Measurements from ENCODE around the gene INPP5F. TPM values are rescaled to one million over a fixed set of nuclear protein-coding genes. Genes with fewer than 3 reads are reported as not detected.
A peak's percentile ranks its signal among the peaks of the same experiment; 100 is the strongest.

INPP5F gene
- total and polyA plus RNA-seq, 3 experiments from 2014 or later: 4.4 to 23.0 (median 22.3) TPM

DNA sequence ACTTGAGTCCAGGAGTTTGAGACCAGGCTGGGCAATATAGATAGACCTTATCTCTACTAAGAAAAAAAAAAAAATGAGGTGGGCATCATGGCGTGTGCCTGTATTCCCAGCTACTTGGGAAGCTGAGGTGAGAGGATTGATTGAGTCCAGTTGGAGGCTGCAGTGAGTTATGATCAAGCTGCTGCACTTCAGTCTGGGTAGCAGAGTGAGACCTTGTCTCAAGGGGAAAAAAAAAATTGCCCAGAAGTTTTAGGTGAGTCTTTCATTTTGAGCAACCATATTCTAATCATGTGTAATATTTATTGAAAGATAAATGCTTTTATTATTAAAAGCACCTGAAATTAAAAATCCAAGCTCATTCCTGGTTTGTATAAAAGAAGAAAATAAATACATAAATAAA is 13.1 kb downstream of the INPP5F start:
- Histone ChIP-seq H3K36me3 (ENCODE audit: insufficient read depth, low read length) (no peaks in the 10 kb centered on the region), H3K4me3 (ENCODE audit: low read length) (no peak overlapping the region), H3K27me3 (ENCODE audit: insufficient read depth, low read length, poor library complexity, severe bottlenecking) (no peaks in the 10 kb centered on the region), H3K9me3 (ENCODE audit: low read length) (no peaks in the 10 kb centered on the region), H3K4me1 (ENCODE audit: insufficient read depth, low read length) (peaks cover 17% of the 10 kb centered on the region), H3K27ac (ENCODE audit: low read depth, low read length) (no peak overlapping the region)
- ChIA-PET POLR2A (no interaction called here), CTCF (interaction anchor here (2.1 kb wide), 1 partner anchor 53 kb away, joined by 6 read pairs; no protein-coding TSS in a partner anchor)
- H3K4me3 Mint-ChIP-seq: no peak overlapping the region
- no peaks in the 10 kb centered on the region for H3K36me3 Mint-ChIP-seq
- H3K9me3 Mint-ChIP-seq: no peaks in the 10 kb centered on the region
- no peak overlapping the region for H3K27ac Mint-ChIP-seq
- peaks cover 11 to 32% (median 26%) of the 10 kb centered on the region in 3 donors for H3K4me1 Mint-ChIP-seq
- H3K27me3 Mint-ChIP-seq: no peaks in the 10 kb centered on the region
- no peak for DNase-seq

DNA sequence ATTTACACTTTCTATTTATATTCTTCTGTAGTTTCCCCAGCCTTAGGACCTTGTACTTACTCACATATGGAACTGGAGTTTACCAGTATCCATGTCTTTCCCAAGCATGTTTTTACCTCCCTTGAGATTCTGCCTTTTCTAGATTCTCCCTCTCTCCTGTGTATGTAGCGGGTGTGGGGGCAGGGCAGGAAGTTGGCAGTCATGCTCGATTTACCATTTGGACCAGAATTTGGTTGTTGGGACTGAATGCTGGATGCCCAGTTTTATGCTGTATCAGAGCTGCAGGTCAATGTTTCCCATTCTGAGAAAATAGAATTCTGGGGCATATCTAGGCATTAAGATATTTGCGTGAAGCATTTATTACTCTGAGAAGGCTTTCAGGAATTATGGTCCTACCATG is 14.2 kb downstream of the INPP5F start:
- no peak for DNase-seq
- ChIA-PET CTCF (no interaction called here), POLR2A (no interaction called here)
- no peaks in the 10 kb centered on the region for H3K27me3 ChIP-seq (ENCODE audit: insufficient read depth, low read length, poor library complexity, severe bottlenecking)
- no peak overlapping the region for H3K27ac ChIP-seq (ENCODE audit: low read depth, low read length)
- H3K4me3 Mint-ChIP-seq: no peak overlapping the region
- no peaks in the 10 kb centered on the region for H3K36me3 ChIP-seq (ENCODE audit: insufficient read depth, low read length)
- H3K9me3 ChIP-seq (ENCODE audit: low read length): no peaks in the 10 kb centered on the region
- no peak overlapping the region for H3K4me3 ChIP-seq (ENCODE audit: low read length)
- no peaks in the 10 kb centered on the region for H3K27me3 Mint-ChIP-seq
- H3K27ac Mint-ChIP-seq: no peak overlapping the region
- peaks cover 11 to 32% (median 26%) of the 10 kb centered on the region in 3 donors for H3K4me1 Mint-ChIP-seq
- peaks cover 17% of the 10 kb centered on the region for H3K4me1 ChIP-seq (ENCODE audit: insufficient read depth, low read length)
- no peaks in the 10 kb centered on the region for H3K9me3 Mint-ChIP-seq
- H3K36me3 Mint-ChIP-seq: no peaks in the 10 kb centered on the region

DNA sequence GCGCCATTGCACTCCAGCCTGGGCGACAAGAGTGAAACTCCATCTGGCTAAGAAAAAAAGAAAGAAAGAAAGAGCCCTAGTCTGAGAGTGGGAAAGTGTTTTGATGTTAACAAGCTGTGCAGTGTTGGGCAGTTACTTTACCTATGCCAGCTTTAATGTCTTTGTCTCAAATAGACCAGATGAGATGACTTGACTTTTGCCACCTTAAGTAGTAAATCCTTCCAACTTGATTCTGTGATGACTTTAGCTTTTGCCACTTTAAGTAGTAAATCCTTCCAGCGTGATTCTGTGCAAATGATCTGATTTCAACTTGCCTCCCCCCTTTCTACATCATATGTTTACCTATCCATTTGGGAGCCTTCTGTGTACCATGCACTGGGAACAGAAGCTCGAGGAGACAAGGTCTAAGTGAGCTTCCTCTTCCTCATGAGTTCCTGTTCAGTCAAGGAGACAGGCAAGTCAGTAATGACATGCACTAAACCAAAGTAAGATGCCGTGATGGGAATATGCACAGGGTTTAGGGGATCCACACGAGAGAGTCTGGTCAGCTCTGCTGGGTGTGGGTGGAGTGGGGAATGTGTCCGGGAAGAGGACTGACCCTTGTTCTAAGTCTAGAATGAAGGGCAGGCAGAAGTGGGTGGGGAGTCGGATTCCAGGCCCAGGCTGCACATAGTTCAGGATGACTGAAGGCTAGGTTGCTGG is 17.2 kb downstream of the INPP5F start:
- POLR2A ChIA-PET: no interaction called here
- peaks cover 4% of the 10 kb centered on the region for H3K4me1 ChIP-seq (ENCODE audit: insufficient read depth, low read length)
- H3K27ac ChIP-seq (ENCODE audit: low read depth, low read length): no peak overlapping the region
- no peak overlapping the region for H3K4me3 Mint-ChIP-seq
- H3K36me3 Mint-ChIP-seq: peaks cover 0 to 2% (median 0%) of the 10 kb centered on the region in 3 donors
- H3K4me3 ChIP-seq (ENCODE audit: low read length): no peak overlapping the region
- no peaks in the 10 kb centered on the region for H3K36me3 ChIP-seq (ENCODE audit: insufficient read depth, low read length)
- no peaks in the 10 kb centered on the region for H3K9me3 Mint-ChIP-seq
- CTCF ChIA-PET: interaction anchor here (1.5 kb wide), 1 partner anchor 8 kb away, joined by 6 read pairs; no protein-coding TSS in a partner anchor
- no peaks in the 10 kb centered on the region for H3K9me3 ChIP-seq (ENCODE audit: low read length)
- H3K27me3 ChIP-seq (ENCODE audit: insufficient read depth, low read length, poor library complexity, severe bottlenecking): no peaks in the 10 kb centered on the region
- peak overlapping the region in 1 of 8 donors; percentile 40 for H3K27ac Mint-ChIP-seq
- peaks cover 0 to 1% of the 10 kb centered on the region in 2 donors for H3K27me3 Mint-ChIP-seq
- no peak for DNase-seq
- H3K4me1 Mint-ChIP-seq: peaks cover 3 to 16% (median 10%) of the 10 kb centered on the region in 3 donors

DNA sequence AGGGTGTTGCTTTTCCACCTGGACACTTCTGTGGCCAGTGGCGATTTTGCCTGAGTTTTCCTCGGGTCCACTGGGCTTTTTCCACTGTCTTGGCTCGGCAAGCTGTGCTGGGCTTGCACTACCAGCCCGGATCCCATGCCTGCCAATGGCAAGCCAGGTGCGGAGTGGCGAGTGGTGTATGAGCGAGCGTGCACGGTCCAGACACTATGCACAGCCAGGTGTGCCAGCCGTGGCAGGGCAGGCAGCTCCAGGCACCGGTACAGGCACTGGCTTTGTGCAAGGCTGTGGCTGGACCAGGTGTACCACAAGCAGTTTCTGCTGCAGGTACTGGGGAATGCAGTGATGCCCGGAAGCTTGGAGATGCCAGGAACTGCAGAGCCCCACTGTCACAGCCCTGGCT is 22.1 kb downstream of the INPP5F start:
- H3K27me3 Mint-ChIP-seq: peaks cover 0 to 1% of the 10 kb centered on the region in 2 donors
- Histone ChIP-seq H3K4me1 (ENCODE audit: insufficient read depth, low read length) (no peaks in the 10 kb centered on the region), H3K27me3 (ENCODE audit: insufficient read depth, low read length, poor library complexity, severe bottlenecking) (no peaks in the 10 kb centered on the region), H3K27ac (ENCODE audit: low read depth, low read length) (no peak overlapping the region), H3K4me3 (ENCODE audit: low read length) (no peak overlapping the region), H3K9me3 (ENCODE audit: low read length) (no peaks in the 10 kb centered on the region), H3K36me3 (ENCODE audit: insufficient read depth, low read length) (no peaks in the 10 kb centered on the region)
- H3K9me3 Mint-ChIP-seq: no peaks in the 10 kb centered on the region
- ChIA-PET CTCF (interaction anchor here (1.5 to 1.6 kb wide), 2 partner anchors 21 to 61 kb away, joined by 3 to 5 read pairs; no protein-coding TSS in a partner anchor), POLR2A (no interaction called here)
- peaks cover 4 to 9% (median 8%) of the 10 kb centered on the region in 3 donors for H3K4me1 Mint-ChIP-seq
- H3K4me3 Mint-ChIP-seq: no peak overlapping the region
- no peak for DNase-seq
- peaks cover 0 to 2% (median 1%) of the 10 kb centered on the region in 3 donors for H3K36me3 Mint-ChIP-seq
- H3K27ac Mint-ChIP-seq: no peak overlapping the region

DNA sequence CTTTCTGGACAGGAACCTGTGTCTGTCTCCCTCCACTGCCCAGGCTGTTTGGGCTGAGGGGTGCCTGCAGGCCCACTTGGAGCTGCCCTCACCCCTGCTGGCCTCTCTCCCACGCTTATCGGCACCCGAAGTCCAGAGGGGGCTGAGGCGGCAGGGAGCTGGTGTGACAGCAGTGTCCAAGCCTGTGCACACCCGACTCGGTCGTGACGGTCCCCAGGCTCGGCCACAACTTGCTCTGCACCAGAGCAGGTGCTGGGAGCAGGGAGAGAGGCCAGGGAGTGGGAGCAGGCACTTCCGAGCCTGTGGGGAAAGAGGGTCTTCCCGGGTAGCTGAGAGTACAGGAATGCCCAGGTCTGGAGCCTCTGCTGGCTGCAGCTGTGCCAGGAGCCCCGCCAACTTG is 23.0 kb downstream of the INPP5F start:
- POLR2A ChIA-PET: no interaction called here
- Histone ChIP-seq H3K4me1 (ENCODE audit: insufficient read depth, low read length) (no peaks in the 10 kb centered on the region), H3K27me3 (ENCODE audit: insufficient read depth, low read length, poor library complexity, severe bottlenecking) (no peaks in the 10 kb centered on the region), H3K27ac (ENCODE audit: low read depth, low read length) (no peak overlapping the region), H3K9me3 (ENCODE audit: low read length) (no peaks in the 10 kb centered on the region), H3K36me3 (ENCODE audit: insufficient read depth, low read length) (no peaks in the 10 kb centered on the region), H3K4me3 (ENCODE audit: low read length) (no peak overlapping the region)
- Mint-ChIP-seq H3K27me3 (peaks cover 0 to 1% of the 10 kb centered on the region in 2 donors), H3K4me3 (no peak overlapping the region), H3K9me3 (no peaks in the 10 kb centered on the region), H3K36me3 (peaks cover 0 to 2% (median 2%) of the 10 kb centered on the region in 3 donors), H3K4me1 (peaks cover 4 to 8% (median 6%) of the 10 kb centered on the region in 3 donors), H3K27ac (no peak overlapping the region)
- no peak for DNase-seq
- CTCF ChIA-PET: interaction anchor here (1.1 to 1.6 kb wide), 2 partner anchors 62 to 65 kb away, joined by 3 to 5 read pairs; no protein-coding TSS in a partner anchor

DNA sequence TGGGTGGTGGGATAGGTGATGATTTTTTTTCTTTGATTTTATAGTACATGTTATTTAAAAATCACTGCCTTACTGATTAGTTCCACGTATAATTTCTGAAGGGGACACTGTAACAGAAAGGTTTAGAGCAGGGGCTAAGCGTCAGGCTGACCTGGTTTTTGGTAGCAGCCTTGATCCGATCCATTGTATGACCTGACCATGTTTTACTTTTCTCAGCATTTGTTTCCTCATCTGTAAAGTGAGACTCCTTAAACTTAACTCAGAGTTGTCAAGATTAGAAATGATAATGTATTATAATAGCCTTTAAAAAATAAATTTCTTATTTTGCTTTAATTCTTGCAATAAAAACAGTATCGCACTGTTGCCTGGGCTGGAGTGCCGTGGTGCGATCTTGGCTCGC is 23.6 kb downstream of the INPP5F start:
- Histone ChIP-seq H3K9me3 (ENCODE audit: low read length) (no peaks in the 10 kb centered on the region), H3K27me3 (ENCODE audit: insufficient read depth, low read length, poor library complexity, severe bottlenecking) (no peaks in the 10 kb centered on the region), H3K36me3 (ENCODE audit: insufficient read depth, low read length) (no peaks in the 10 kb centered on the region), H3K4me1 (ENCODE audit: insufficient read depth, low read length) (no peaks in the 10 kb centered on the region), H3K27ac (ENCODE audit: low read depth, low read length) (no peak overlapping the region), H3K4me3 (ENCODE audit: low read length) (no peak overlapping the region)
- peaks cover 4 to 8% (median 6%) of the 10 kb centered on the region in 3 donors for H3K4me1 Mint-ChIP-seq
- POLR2A ChIA-PET: no interaction called here
- DNase-seq: no peak
- H3K36me3 Mint-ChIP-seq: peaks cover 0 to 4% (median 2%) of the 10 kb centered on the region in 3 donors
- H3K9me3 Mint-ChIP-seq: no peaks in the 10 kb centered on the region
- no peak overlapping the region for H3K27ac Mint-ChIP-seq
- CTCF ChIA-PET: interaction anchor here (1.1 to 3.2 kb wide), 3 partner anchors 62 to 111 kb away, joined by 3 to 12 read pairs (median 5); no protein-coding TSS in a partner anchor
- H3K27me3 Mint-ChIP-seq: peaks cover 0 to 1% of the 10 kb centered on the region in 2 donors
- H3K4me3 Mint-ChIP-seq: no peak overlapping the region

DNA sequence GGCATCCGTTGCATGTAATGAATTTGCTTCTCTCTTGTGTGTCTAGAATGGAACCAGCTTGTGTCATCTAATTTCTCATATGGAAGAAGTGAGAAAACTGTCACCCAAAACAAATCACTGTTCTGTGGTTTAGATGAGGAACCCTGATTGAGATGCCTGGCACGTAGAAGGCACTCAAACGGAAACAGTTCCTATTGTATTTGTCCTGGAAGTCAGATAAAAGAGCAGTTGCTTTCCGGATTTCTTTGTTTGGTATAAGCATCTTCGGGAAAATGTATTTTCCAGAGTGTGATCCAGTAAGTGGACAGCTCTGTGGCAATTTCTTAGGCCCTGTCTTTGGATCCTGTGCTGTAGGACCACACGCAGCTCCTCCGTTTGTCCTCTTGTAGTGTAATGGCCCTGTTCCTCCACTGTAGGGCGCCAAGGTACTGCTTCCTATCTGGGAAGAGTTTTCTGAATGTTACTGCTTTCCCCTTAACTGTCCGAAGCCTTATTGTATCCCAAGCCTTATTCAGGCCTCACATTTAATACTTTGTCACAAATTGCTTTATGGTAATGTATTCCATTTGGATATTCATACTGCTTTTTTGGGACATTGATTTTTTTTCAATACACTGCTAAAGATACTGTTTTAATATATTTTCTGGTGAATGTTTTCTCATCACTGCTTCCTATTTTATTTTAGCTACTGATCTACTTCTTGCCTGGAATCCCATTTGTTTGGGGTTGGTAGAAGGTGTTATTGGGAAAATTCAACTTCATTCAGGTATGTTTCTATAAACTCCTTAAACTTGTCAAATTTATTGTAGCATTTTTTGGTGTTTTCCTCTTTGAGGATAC is 24.8 kb downstream of the INPP5F start:
- peak; percentile 26 to 58 (median 35) for DNase-seq
- Mint-ChIP-seq H3K36me3 (peaks cover 0 to 4% (median 2%) of the 10 kb centered on the region in 3 donors), H3K4me1 (peaks cover 4 to 8% (median 6%) of the 10 kb centered on the region in 3 donors), H3K27ac (peak overlapping the region in 2 of 8 donors; percentile 18 to 26), H3K4me3 (no peak overlapping the region), H3K9me3 (no peaks in the 10 kb centered on the region), H3K27me3 (peaks cover 0 to 3% of the 10 kb centered on the region in 2 donors)
- Histone ChIP-seq H3K27me3 (ENCODE audit: insufficient read depth, low read length, poor library complexity, severe bottlenecking) (no peaks in the 10 kb centered on the region), H3K27ac (ENCODE audit: low read depth, low read length) (no peak overlapping the region), H3K4me3 (ENCODE audit: low read length) (no peak overlapping the region), H3K4me1 (ENCODE audit: insufficient read depth, low read length) (no peaks in the 10 kb centered on the region), H3K9me3 (ENCODE audit: low read length) (no peaks in the 10 kb centered on the region), H3K36me3 (ENCODE audit: insufficient read depth, low read length) (no peaks in the 10 kb centered on the region)
- ChIA-PET POLR2A (no interaction called here), CTCF (interaction anchor here (0.5 to 3.2 kb wide), 13 partner anchors 9 to 586 kb away, joined by 3 to 14 read pairs (median 4); partner anchors contain the start of gene INPP5F)

DNA sequence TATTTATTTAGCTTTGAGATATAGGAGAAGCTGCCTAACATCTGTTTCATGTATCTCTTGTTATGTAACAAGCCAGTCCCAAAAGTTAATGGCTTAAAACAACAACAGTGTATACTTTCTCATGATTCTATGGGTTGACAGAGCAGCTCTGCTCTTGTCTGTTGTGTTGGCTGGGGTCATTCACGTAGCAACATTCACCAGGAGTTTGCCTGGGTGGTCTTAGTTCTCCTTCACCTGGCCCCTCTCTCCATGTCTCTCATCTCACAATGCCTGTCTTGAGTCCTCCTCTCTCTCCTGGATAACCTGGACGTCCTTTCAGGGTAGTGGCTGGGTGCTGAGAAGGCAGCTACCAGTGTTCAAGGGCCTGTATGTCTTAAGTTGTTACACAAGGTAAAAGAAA is 27.5 kb downstream of the INPP5F start:
- Mint-ChIP-seq H3K36me3 (peaks cover 0 to 6% (median 0%) of the 10 kb centered on the region in 3 donors), H3K4me1 (peaks cover 4 to 8% (median 6%) of the 10 kb centered on the region in 3 donors), H3K4me3 (no peak overlapping the region), H3K27ac (no peak overlapping the region), H3K27me3 (peaks cover 0 to 2% of the 10 kb centered on the region in 2 donors), H3K9me3 (no peaks in the 10 kb centered on the region)
- no peak overlapping the region for H3K4me3 ChIP-seq (ENCODE audit: low read length)
- DNase-seq: no peak
- no peaks in the 10 kb centered on the region for H3K4me1 ChIP-seq (ENCODE audit: insufficient read depth, low read length)
- H3K9me3 ChIP-seq (ENCODE audit: low read length): no peaks in the 10 kb centered on the region
- CTCF ChIA-PET: interaction anchor here (1.1 kb wide), 1 partner anchor 12 kb away, joined by 4 read pairs; no protein-coding TSS in a partner anchor
- no peaks in the 10 kb centered on the region for H3K36me3 ChIP-seq (ENCODE audit: insufficient read depth, low read length)
- POLR2A ChIA-PET: no interaction called here
- no peak overlapping the region for H3K27ac ChIP-seq (ENCODE audit: low read depth, low read length)
- no peaks in the 10 kb centered on the region for H3K27me3 ChIP-seq (ENCODE audit: insufficient read depth, low read length, poor library complexity, severe bottlenecking)
